ENCODE measurements around the gene LXN. TPM values are rescaled to one million over a fixed set of nuclear protein-coding genes. Genes with fewer than 3 reads are reported as not detected.

LXN gene
- total RNA-seq, 1 donor from 2014 or later, result 15.0 TPM

GRCh38 chr3:158644345-158644908, 28.0 kb downstream of the LXN start, which contains the start of gene GFM1:
TSS of gene GFM1 (plus strand) at chr3:158644527. CDS start at chr3:158644635, 108 bp downstream.
- DNase-seq (ENCODE audit: extremely low spot score, unreplicated experiment), result peak; percentile 87
- peaks cover 4% of the 10 kb centered on the region for H3K9me3 Mint-ChIP-seq
- H3K27ac Mint-ChIP-seq, result peak within 1 kb of the TSS; percentile 88
- peaks cover 8% of the 10 kb centered on the region for H3K4me1 Mint-ChIP-seq (ENCODE audit: unreplicated experiment)
- peaks cover 4% of the 10 kb centered on the region for H3K36me3 Mint-ChIP-seq
- no peaks in the 10 kb centered on the region for H3K27me3 Mint-ChIP-seq
- TF ChIP-seq CTCF (conservative IDR thresholded peaks at IDR 0.05), result peak; percentile 82
- H3K4me3 Mint-ChIP-seq, result peak within 1 kb of the TSS; percentile 94

- H3K4me3 Mint-ChIP-seq, result no peak overlapping the region
- TF ChIP-seq CTCF (conservative IDR thresholded peaks at IDR 0.05), result no peak
- no peak overlapping the region for H3K27ac Mint-ChIP-seq
- H3K36me3 Mint-ChIP-seq, result peaks cover 4% of the 10 kb centered on the region
- H3K9me3 Mint-ChIP-seq, result peaks cover 4% of the 10 kb centered on the region
- no peaks in the 10 kb centered on the region for H3K27me3 Mint-ChIP-seq
- peaks cover 8% of the 10 kb centered on the region for H3K4me1 Mint-ChIP-seq (ENCODE audit: unreplicated experiment)
- DNase-seq (ENCODE audit: extremely low spot score, unreplicated experiment), result no peak
Observed at GRCh38 chr3:158642474-158643210, 29.8 kb downstream of the LXN start.

DNA sequence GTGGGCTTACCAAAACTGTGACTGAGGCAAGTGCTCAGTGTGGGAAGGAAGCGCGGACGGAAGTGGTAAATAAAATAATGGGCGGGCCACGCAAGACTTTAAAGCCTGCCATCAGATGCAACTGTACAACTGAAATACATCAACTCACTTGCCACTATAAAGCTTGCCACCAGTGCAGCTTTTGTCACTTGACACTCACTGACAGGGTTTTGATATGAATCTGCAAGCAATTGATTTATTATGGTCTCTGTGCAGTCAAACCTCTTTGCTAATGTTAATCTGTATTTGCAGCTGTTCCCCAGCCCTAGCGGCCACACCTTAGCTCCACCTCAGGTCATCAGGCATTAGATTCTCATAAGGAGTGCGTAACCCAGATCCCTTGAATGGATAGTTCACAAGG, 30.4 kb downstream of the LXN start:
- H3K27me3 Mint-ChIP-seq, result no peaks in the 10 kb centered on the region
- no peak overlapping the region for H3K27ac Mint-ChIP-seq
- TF ChIP-seq CTCF (conservative IDR thresholded peaks at IDR 0.05), result no peak
- H3K4me3 Mint-ChIP-seq, result no peak overlapping the region
- no peak for DNase-seq (ENCODE audit: extremely low spot score, unreplicated experiment)
- H3K4me1 Mint-ChIP-seq (ENCODE audit: unreplicated experiment), result peaks cover 8% of the 10 kb centered on the region
- H3K9me3 Mint-ChIP-seq, result peaks cover 4% of the 10 kb centered on the region
- H3K36me3 Mint-ChIP-seq, result peaks cover 4% of the 10 kb centered on the region

GRCh38 chr3:158640646-158641045, 31.8 kb downstream of the LXN start:
- no peaks in the 10 kb centered on the region for H3K27me3 Mint-ChIP-seq
- peaks cover 4% of the 10 kb centered on the region for H3K9me3 Mint-ChIP-seq
- H3K4me1 Mint-ChIP-seq (ENCODE audit: unreplicated experiment), result peaks cover 8% of the 10 kb centered on the region
- TF ChIP-seq CTCF (conservative IDR thresholded peaks at IDR 0.05), result no peak
- no peak for DNase-seq (ENCODE audit: extremely low spot score, unreplicated experiment)
- no peaks in the 10 kb centered on the region for H3K36me3 Mint-ChIP-seq
- H3K4me3 Mint-ChIP-seq, result no peak overlapping the region
- H3K27ac Mint-ChIP-seq, result no peak overlapping the region

GRCh38 chr3:158631981-158632380, 40.5 kb downstream of the LXN start:
- no peak for DNase-seq (ENCODE audit: extremely low spot score, unreplicated experiment)
- H3K4me3 Mint-ChIP-seq, result no peak overlapping the region
- no peak for TF ChIP-seq CTCF (conservative IDR thresholded peaks at IDR 0.05)
- no peaks in the 10 kb centered on the region for H3K4me1 Mint-ChIP-seq (ENCODE audit: unreplicated experiment)
- no peaks in the 10 kb centered on the region for H3K9me3 Mint-ChIP-seq
- peaks cover 4% of the 10 kb centered on the region for H3K27me3 Mint-ChIP-seq
- H3K27ac Mint-ChIP-seq, result no peak overlapping the region
- no peaks in the 10 kb centered on the region for H3K36me3 Mint-ChIP-seq

Measured in type B pancreatic cell (in vitro differentiated cells).